Activated naive CD8-positive, alpha-beta T cell treated with anti-CD3 and anti-CD28 coated beads, Interleukin-2, amount 10 ng/mL, durations not matched to agents 7 days and 5 days (primary cell): ENCODE results near the gene MAPK11. TPM values are rescaled to one million over a fixed set of nuclear protein-coding genes. Genes with fewer than 3 reads are reported as not detected.
A peak's percentile ranks its signal among the peaks of the same experiment; 100 is the strongest.

Source experiments
- ATAC-seq: fragments of 150-1000 bp; cut with Tn5 transposase; one replicate; pipeline ENCODE4 v1.10.0; 2021; ENCODE audit warnings: low read depth, moderate library complexity
- POLR2A ChIA-PET: fragments of 350-600 bp; sonication (Branson Sonifier 250); formaldehyde crosslinking; loops from one replicate; lab custom pipeline; 2021; ENCODE audit warnings: antibody characterized with exemption; lab: Charles Lee
- DNase-seq: peaks from one replicate; pipeline ENCODE4 v3.0.0; 2021
- H3K27ac Mint-ChIP-seq: one replicate; pipeline ENCODE4 v1.8.0; 2022; ENCODE audit warnings: mild to moderate bottlenecking, mixed read lengths
- H3K27me3 Mint-ChIP-seq: one replicate; pipeline ENCODE4 v1.8.0; 2022; ENCODE audit warnings: mild to moderate bottlenecking, moderate library complexity, mixed read lengths
- H3K36me3 Mint-ChIP-seq: one replicate; pipeline ENCODE4 v1.8.0; 2021; ENCODE audit warnings: mild to moderate bottlenecking, mixed read lengths
- H3K4me1 Mint-ChIP-seq: one replicate; pipeline ENCODE4 v1.8.0; 2021; ENCODE audit warnings: mixed read lengths
- H3K4me3 Mint-ChIP-seq: one replicate; pipeline ENCODE4 v1.8.0; 2022; ENCODE audit warnings: mild to moderate bottlenecking, moderate library complexity, mixed read lengths
- H3K9me3 Mint-ChIP-seq: one replicate; pipeline ENCODE4 v1.8.0; 2021; ENCODE audit warnings: mixed read lengths
- total RNA-seq, 2 experiments: library from RNA; stranded (reverse); gene quantifications; one replicate each; pipeline ENCODE4 v1.2.3, GENCODE V29; 2021

MAPK11 gene
- total RNA-seq, 2 experiments from 2014 or later = 7.9 to 8.5 TPM

GRCh38 chr22:50249341-50250248 is 20.6 kb downstream of the MAPK11 start:
- Mint-ChIP-seq H3K27me3 (no peaks in the 10 kb centered on the region), H3K36me3 (peaks cover 5% of the 10 kb centered on the region), H3K4me3 (peak overlapping the region; percentile 87), H3K4me1 (peaks cover 9% of the 10 kb centered on the region), H3K27ac (peak overlapping the region; percentile 61), H3K9me3 (no peaks in the 10 kb centered on the region)
- POLR2A ChIA-PET = interaction anchor here (1.5 to 3.4 kb wide), 6 partner anchors 7 to 371 kb away, joined by 3 to 26 read pairs (median 10); partner anchors contain the start of genes MAPK12 and SCO2
- no peak for ATAC-seq
- no peak for DNase-seq

- Mint-ChIP-seq H3K4me1 (peaks cover 15% of the 10 kb centered on the region), H3K36me3 (peaks cover 5% of the 10 kb centered on the region), H3K27ac (no peak overlapping the region), H3K9me3 (no peaks in the 10 kb centered on the region), H3K4me3 (no peak overlapping the region), H3K27me3 (no peaks in the 10 kb centered on the region)
- POLR2A ChIA-PET = no interaction called here
- DNase-seq (no peak), ATAC-seq (no peak)
Observed at GRCh38 chr22:50248196-50249081, 21.7 kb downstream of the MAPK11 start.

- Mint-ChIP-seq H3K36me3 (peaks cover 5% of the 10 kb centered on the region), H3K4me3 (no peak overlapping the region), H3K4me1 (peaks cover 16% of the 10 kb centered on the region), H3K27ac (peak overlapping the region; percentile 70), H3K9me3 (no peaks in the 10 kb centered on the region), H3K27me3 (no peaks in the 10 kb centered on the region)
- ATAC-seq = no peak
- POLR2A ChIA-PET = no interaction called here
- no peak for DNase-seq
Observed at GRCh38 chr22:50247748-50248147, 22.4 kb downstream of the MAPK11 start.

GRCh38 chr22:50246242-50247175 is 23.7 kb downstream of the MAPK11 start:
- H3K4me3 Mint-ChIP-seq = peak overlapping the region; percentile 55
- peaks cover 5% of the 10 kb centered on the region for H3K36me3 Mint-ChIP-seq
- peaks cover 26% of the 10 kb centered on the region for H3K4me1 Mint-ChIP-seq
- H3K27ac Mint-ChIP-seq = peak overlapping the region; percentile 25
- no peaks in the 10 kb centered on the region for H3K27me3 Mint-ChIP-seq
- ATAC-seq (no peak), DNase-seq (no peak)
- POLR2A ChIA-PET = interaction anchor here (1.1 kb wide), 1 partner anchor 55 kb away, joined by 3 read pairs; no protein-coding TSS in a partner anchor
- H3K9me3 Mint-ChIP-seq = no peaks in the 10 kb centered on the region

GRCh38 chr22:50245214-50246072 is 24.7 kb downstream of the MAPK11 start:
- POLR2A ChIA-PET = interaction anchor here (0.8 to 1.1 kb wide), 2 partner anchors 54 to 375 kb away, joined by 3 to 4 read pairs; no protein-coding TSS in a partner anchor
- ATAC-seq (no peak), DNase-seq (no peak)
- H3K4me1 Mint-ChIP-seq = peaks cover 30% of the 10 kb centered on the region
- no peaks in the 10 kb centered on the region for H3K9me3 Mint-ChIP-seq
- H3K4me3 Mint-ChIP-seq = peak overlapping the region; percentile 99
- H3K27ac Mint-ChIP-seq = peak overlapping the region; percentile 99
- H3K27me3 Mint-ChIP-seq = no peaks in the 10 kb centered on the region
- peaks cover 5% of the 10 kb centered on the region for H3K36me3 Mint-ChIP-seq

GRCh38 chr22:50244420-50245213 is 25.6 kb downstream of the MAPK11 start, which contains the start of gene TUBGCP6:
Gene TUBGCP6 (minus strand): TSS chr22:50245023. CDS start chr22:50244459, 564 bp downstream.
- Mint-ChIP-seq H3K27ac (peak within 1 kb of the TSS; percentile 99), H3K4me1 (peaks cover 26% of the 10 kb centered on the region), H3K36me3 (peaks cover 5% of the 10 kb centered on the region), H3K9me3 (no peaks in the 10 kb centered on the region), H3K27me3 (no peaks in the 10 kb centered on the region), H3K4me3 (peak within 1 kb of the TSS; percentile 99)
- peak; percentile 97 for DNase-seq
- peak; percentile 81 for ATAC-seq
- POLR2A ChIA-PET = interaction anchor here (0.7 to 2.9 kb wide), 14 partner anchors 12 to 383 kb away, joined by 3 to 14 read pairs (median 4); partner anchors contain the start of genes ARSA, PPP6R2 and SCO2

GRCh38 chr22:50243685-50244419 is 26.3 kb downstream of the MAPK11 start:
- no peaks in the 10 kb centered on the region for H3K9me3 Mint-ChIP-seq
- H3K27me3 Mint-ChIP-seq = no peaks in the 10 kb centered on the region
- ATAC-seq (peak; percentile 39), DNase-seq (no peak)
- H3K27ac Mint-ChIP-seq = peak overlapping the region; percentile 99
- POLR2A ChIA-PET = interaction anchor here (0.7 to 2.9 kb wide), 14 partner anchors 12 to 384 kb away, joined by 3 to 14 read pairs (median 4); partner anchors contain the start of genes ARSA, PPP6R2 and SCO2
- H3K4me3 Mint-ChIP-seq = peak overlapping the region; percentile 99
- H3K4me1 Mint-ChIP-seq = peaks cover 26% of the 10 kb centered on the region
- H3K36me3 Mint-ChIP-seq = peaks cover 5% of the 10 kb centered on the region

GRCh38 chr22:50242406-50242949 is 27.7 kb downstream of the MAPK11 start:
- Mint-ChIP-seq H3K4me1 (peaks cover 24% of the 10 kb centered on the region), H3K36me3 (peaks cover 3% of the 10 kb centered on the region), H3K27me3 (no peaks in the 10 kb centered on the region), H3K9me3 (no peaks in the 10 kb centered on the region), H3K4me3 (peak overlapping the region; percentile 99), H3K27ac (peak overlapping the region; percentile 34)
- POLR2A ChIA-PET = interaction anchor here (0.6 to 2.9 kb wide), 5 partner anchors 8 to 378 kb away, joined by 3 to 14 read pairs (median 5); partner anchors contain the start of genes HDAC10 and SCO2
- ATAC-seq (no peak), DNase-seq (no peak)

GRCh38 chr22:50238755-50239154 is 31.4 kb downstream of the MAPK11 start:
- Mint-ChIP-seq H3K4me1 (peaks cover 23% of the 10 kb centered on the region), H3K27me3 (no peaks in the 10 kb centered on the region), H3K9me3 (no peaks in the 10 kb centered on the region), H3K36me3 (peaks cover 18% of the 10 kb centered on the region), H3K27ac (no peak overlapping the region), H3K4me3 (no peak overlapping the region)
- DNase-seq (no peak), ATAC-seq (no peak)
- POLR2A ChIA-PET = no interaction called here

- Mint-ChIP-seq H3K9me3 (no peaks in the 10 kb centered on the region), H3K4me3 (no peak overlapping the region), H3K36me3 (peaks cover 18% of the 10 kb centered on the region), H3K27ac (no peak overlapping the region), H3K27me3 (no peaks in the 10 kb centered on the region), H3K4me1 (peaks cover 12% of the 10 kb centered on the region)
- POLR2A ChIA-PET = no interaction called here
- no peak for ATAC-seq
- no peak for DNase-seq
Observed at GRCh38 chr22:50236731-50237409, 33.3 kb downstream of the MAPK11 start.
